Body of pancreas (tissue), 4 donors: ENCODE data around the gene SMARCD3.

Experiments used
- POLR2A ChIP-seq, 3 donors: fragments of 450-650 bp; IDR thresholded peaks; one replicate each; pipeline ENCODE4 v1.6.1; 2016; ENCODE audit warnings: antibody characterized with exemption in 3 of 3, mild to moderate bottlenecking in 2 of 3
- TF ChIP-seq, protein P1 (sequence below), 7 experiments: fragments of 450-650 bp in 4 of 7; fragments of 200-600 bp in 3 of 7; sonication (generic) in 3 of 7; IDR thresholded peaks; one replicate each; pipeline ENCODE4 v1.5.1; 2016 to 2019; ENCODE audit warnings: antibody characterized with exemption in 7 of 7

- TF ChIP-seq, protein P1, sequence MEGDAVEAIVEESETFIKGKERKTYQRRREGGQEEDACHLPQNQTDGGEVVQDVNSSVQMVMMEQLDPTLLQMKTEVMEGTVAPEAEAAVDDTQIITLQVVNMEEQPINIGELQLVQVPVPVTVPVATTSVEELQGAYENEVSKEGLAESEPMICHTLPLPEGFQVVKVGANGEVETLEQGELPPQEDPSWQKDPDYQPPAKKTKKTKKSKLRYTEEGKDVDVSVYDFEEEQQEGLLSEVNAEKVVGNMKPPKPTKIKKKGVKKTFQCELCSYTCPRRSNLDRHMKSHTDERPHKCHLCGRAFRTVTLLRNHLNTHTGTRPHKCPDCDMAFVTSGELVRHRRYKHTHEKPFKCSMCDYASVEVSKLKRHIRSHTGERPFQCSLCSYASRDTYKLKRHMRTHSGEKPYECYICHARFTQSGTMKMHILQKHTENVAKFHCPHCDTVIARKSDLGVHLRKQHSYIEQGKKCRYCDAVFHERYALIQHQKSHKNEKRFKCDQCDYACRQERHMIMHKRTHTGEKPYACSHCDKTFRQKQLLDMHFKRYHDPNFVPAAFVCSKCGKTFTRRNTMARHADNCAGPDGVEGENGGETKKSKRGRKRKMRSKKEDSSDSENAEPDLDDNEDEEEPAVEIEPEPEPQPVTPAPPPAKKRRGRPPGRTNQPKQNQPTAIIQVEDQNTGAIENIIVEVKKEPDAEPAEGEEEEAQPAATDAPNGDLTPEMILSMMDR (IDR thresholded peaks at IDR 0.05): no peak
- no peak for TF ChIP-seq POLR2A (IDR thresholded peaks at IDR 0.05)
Measured at GRCh38 chr7:151233804-151234203, 14.7 kb downstream of the SMARCD3 start.
